RPMI7951 (cell line): ENCODE results near the gene C11orf24. TPM values are rescaled to one million over a fixed set of nuclear protein-coding genes. Genes with fewer than 3 reads are reported as not detected.
A peak's percentile ranks its signal among the peaks of the same experiment; 100 is the strongest.

ENCODE experiments used
- DNase-seq: peaks from one replicate; pipeline ENCODE4 v3.0.0-alpha.2; 2012; ENCODE audit warnings: low read depth
- total RNA-seq: library from RNA; depleted of rRNA; stranded (reverse); fragments of >200 nt; shearing (Covaris generic); gene quantifications from 2 replicates; pipeline ENCODE4 v1.2.3, GENCODE V29; 2014; rRNA removed

The C11orf24 gene
- total RNA-seq: 60.3 and 69.1 TPM in 2 replicates

DNA sequence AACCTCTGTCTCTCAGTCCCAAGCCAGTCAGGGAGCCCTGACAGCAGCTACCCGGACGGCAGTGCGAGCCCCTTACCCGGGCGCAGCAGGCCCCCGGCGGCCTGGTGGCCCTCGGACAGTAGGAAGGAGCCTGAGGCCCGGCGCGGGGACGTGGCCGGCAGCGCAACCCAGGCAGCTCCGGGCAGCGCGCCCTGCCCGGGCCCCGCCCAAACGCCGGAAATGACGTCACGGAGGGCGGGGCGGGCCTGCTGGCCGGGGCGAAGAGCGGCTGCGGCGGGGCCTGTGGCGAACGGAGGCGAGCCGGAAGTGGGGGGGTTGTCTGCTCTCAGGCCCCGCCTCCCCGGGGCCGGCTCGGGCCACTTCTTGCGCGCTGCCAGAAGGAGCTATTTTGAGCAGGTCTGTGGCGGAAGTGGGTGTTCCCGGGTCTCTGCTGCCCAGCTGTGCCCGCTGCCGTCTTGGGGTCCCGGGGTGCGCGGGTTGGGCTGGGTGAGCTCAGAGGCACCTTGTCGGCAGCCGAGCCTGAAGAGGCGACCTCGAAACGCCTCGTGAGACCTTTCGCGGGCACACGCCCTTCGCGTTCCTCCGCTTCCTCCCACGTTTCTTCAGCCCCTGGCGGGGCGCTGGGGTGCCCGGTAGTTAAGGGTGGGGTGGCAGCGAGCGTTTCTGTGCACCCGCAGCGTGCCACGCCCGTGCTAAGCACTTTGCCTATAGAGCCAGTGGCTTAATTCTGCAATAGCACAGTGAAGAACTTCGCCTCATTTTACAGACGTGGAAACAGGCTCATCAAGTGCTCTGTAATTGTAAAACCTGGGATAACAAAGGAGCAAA, at the start of gene C11orf24:
C11orf24 (minus strand) TSS at position 193 of the 828 bp plus-strand sequence. CDS start 8,206 bp downstream, outside the sequence.
- DNase-seq: peak; percentile 94

GRCh38 chr11:68317147-68317785, 45.5 kb upstream of the C11orf24 start:
- DNase-seq: no peak

- DNase-seq: no peak
Measured at GRCh38 chr11:68315171-68315920, 43.6 kb upstream of the C11orf24 start.

DNA sequence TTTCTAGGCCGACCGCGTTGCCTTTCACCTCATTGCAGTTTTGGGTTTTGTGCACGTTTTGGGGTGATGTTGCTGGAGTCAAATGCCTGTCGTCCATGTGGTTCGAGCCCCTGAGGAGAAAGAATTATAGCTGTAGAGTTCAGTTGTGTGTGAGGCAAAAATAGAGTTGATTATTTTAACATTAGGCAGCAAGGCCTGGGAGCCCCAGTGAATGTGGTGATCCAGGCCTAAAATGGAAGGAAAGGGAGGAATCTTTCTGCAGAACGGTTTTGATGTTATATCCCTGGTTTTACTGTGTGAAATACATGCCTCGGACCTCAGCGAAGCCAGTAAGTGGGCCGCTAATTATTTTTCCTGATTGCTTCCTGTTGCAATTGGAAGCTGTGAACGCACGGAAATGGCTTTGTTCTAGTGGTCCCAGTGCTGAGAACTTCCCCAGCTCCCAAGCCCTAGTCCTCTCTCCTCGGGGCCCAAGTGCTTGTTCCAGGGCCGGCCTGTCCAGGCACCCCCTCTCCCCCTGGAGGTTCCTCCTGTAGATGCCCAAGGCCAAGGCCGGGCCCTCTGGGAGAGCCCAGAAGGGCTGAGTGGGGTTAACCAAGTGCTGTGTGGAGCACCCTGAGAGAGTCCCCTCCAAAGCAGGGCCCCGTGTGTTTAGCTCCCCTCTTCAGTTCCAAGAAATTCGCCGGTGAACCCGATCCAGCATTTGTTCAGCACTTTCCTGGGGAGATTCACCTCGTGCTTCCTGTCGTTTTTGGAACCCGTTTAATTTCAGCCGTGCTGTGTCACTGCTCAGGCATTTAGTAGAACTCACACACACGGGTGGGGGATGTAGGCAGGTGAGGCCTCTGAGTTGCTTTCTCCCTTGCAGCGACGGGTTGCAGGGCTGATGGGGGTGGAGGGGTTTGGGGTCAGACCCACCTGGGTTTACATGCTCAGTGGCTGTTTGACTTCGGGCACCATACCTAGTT, 42.7 kb upstream of the C11orf24 start:
- DNase-seq: no peak

DNA sequence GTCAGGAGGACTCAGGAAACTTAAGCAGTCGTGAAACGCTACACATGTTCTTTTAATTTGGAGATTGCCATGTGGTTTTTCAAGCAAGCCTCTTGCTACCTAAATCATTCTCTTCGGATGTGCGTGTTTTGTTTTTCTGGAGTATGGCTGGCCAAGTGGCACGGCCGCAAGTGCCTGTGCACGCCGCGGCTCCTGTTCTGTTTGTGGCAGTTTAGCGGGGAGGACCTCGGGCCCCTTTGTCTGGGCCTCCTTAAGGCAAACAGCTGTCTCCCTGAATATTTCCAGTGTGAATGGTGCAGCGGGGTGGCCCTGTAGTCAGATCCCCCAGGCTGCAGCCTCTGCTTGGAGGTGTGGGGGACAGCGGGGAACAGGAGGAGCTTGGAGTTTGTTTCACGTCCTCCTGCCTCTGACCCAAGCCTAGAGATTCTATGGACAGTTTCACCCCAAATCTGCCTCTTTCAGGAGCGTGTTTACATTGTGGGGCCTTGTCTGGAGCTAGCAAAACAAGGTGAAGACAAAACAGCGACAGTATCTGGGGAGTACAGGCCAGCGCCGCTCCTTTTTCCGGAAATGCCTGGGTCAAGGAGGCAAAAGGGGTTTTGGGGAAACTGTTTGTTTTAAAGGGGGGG, 41.9 kb upstream of the C11orf24 start:
- peak; percentile 12 for DNase-seq

DNA sequence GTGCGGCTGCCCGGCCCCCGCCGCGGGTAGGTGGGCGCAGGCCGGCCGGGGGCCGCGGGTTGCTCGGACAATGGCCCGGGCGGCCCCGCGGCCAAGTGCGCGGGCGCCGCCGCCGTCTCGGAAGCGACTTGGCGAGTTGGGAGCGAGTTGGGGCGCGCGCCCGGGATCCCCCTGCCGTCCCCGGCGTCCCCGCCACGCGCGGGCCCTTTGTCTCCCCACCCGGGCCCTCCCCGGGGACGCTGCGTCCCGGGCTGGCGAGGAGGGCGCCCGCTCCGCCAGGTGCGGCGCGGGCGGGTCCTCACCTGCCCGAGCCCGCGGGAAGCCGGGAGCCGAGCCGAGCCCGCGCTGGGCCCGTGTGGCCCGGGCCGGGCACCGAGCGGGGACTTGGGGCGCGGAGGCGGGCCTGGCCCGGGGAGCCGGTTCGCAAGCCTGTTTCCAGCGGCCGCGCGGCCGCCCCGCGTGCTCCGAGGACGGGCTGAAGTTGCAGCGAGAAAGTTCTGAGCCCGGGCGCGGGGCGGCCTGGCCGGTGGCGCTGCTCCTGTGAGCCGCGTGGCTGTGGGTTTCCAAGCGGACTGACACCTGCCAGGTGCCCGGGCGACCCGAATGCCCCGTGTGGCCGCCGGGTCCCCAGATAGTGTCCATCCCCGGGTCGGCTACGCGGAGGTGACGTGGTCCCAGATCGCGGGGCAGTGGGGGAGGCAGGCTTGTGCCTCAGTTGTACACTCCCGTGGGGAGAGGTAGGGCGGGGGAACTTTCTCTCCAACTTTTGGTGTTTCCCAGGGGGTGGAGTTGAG, 41.2 kb upstream of the C11orf24 start:
- no peak for DNase-seq

GRCh38 chr11:68312117-68312779, 40.5 kb upstream of the C11orf24 start, which contains the start of gene LRP5:
TSS of gene LRP5 (plus strand) at chr11:68312591. CDS start at chr11:68312715, 124 bp downstream.
- no peak for DNase-seq

- no peak for DNase-seq
Measured at GRCh38 chr11:68311160-68312116, 39.7 kb upstream of the C11orf24 start.

GRCh38 chr11:68309621-68310185, 37.9 kb upstream of the C11orf24 start:
- DNase-seq: no peak

DNA sequence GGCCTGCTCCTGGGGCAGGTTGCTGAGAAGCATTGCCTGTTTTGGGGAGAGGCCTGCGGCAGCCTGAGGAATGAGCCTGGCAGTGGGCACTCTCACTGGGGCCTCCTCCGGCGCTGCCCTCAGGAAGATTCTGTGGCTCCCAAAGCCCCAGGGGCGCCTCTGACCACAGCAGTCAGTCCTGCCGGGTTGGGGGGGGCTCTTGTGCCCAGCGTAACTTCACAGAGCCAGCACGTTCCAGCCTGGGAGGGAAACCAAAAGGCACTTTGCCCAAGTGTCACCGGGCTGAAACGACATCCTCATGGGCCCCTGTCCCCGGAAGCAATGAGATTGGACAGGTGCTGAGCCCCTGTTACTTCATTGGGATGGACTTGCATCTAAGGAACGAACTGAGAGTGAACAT, 36.3 kb upstream of the C11orf24 start:
- no peak for DNase-seq

DNA sequence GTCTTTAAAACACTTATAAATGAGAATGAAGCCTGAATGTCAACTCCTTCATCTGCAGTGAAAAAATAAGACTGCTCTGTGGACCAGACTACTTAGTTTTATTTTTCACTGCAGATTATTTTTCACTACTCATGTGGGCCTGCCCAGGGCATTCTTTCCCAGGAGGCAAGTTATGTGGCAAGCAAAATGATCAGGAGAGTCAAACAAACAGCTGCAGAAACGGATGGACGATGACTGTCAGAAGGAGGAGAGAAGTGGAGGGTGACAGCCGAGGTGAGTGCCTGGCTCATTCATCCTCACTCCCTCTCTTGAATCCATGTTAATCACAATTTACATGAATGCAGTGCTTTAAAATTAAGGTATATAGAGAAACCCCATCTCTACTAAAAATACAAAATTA, 34.9 kb upstream of the C11orf24 start:
- no peak for DNase-seq

- DNase-seq: no peak
Measured at GRCh38 chr11:68303982-68304780, 32.4 kb upstream of the C11orf24 start.

DNA sequence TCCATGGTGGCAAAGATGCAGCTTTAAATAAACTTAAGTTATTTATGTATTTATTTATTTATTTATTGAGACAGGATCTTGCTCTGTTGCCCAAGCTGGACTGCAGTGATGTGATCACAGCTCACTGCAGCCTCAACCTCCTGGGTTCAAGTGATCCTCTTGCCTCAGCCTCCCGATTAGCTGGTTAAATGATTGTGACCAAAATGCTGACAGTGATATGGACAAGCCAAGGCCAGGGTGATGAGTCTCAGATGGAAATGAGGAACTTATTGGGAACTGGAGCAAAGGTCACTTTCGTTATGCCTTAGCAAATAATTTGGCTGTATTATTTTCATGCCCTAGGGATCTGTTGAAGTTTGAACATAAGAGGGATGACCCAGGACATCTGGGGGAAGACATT, 31.3 kb upstream of the C11orf24 start:
- DNase-seq: no peak

DNA sequence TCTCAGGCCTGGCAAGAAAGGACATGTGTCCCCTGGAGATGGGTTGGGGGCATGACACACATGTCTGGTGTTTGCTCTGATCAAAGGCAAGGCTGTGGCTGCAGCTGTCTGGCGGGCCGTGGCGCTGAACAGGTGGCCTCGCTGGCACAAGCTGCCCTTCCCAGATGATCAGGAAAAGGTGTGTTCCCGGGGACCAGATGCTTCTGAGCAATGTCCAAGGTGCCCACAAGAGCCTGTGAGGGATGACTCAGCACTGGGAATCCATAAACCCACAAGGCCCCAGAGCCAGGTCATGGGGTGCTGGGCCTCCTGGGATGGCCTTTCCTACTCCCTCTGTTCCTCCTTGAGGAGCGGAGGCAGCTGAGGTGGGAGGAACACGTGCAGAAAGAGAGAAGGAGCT, 30.9 kb upstream of the C11orf24 start:
- DNase-seq: peak; percentile 62

- DNase-seq: no peak
Measured at GRCh38 chr11:68302256-68302655, 30.5 kb upstream of the C11orf24 start.

GRCh38 chr11:68300076-68300830, 28.5 kb upstream of the C11orf24 start:
- DNase-seq: no peak
